HG03575 (cell line): Measurements from ENCODE around the gene LRCH4.
"Not testable (repeated sequence)": the region's sequence is repeated elsewhere in the genome, so short reads cannot be mapped to it uniquely, and the experiment has no call there.

Experiments
- ATAC-seq: cut with Tn5 transposase; IDR thresholded peaks from one replicate; pipeline ENCODE4 v1.9.1; 2021; ENCODE audit not compliant: unreplicated experiment, insufficient number of reproducible peaks, low FRiP score; ENCODE audit errors: extremely low read depth

The LRCH4 gene

DNA sequence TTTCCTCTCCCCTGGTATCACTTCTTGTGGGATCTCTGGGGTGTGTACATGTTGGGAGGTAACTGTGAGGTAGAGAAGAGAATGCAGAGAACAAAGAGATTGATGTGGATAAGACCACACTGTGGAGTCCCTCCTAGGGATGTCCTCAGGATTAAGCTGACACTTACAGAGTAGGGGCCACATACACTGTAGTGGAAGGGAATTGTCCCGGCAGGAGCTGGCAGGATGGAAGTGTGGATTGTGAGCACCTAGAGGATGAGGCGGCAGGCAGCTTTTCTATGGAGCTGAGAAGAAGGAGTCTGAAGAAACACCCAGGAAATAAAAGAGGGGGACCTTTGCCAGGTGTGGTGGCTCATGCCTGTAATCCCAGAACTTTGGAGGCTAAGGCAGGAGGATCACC lies 33.4 kb downstream of the LRCH4 start:
- no peak for ATAC-seq

DNA sequence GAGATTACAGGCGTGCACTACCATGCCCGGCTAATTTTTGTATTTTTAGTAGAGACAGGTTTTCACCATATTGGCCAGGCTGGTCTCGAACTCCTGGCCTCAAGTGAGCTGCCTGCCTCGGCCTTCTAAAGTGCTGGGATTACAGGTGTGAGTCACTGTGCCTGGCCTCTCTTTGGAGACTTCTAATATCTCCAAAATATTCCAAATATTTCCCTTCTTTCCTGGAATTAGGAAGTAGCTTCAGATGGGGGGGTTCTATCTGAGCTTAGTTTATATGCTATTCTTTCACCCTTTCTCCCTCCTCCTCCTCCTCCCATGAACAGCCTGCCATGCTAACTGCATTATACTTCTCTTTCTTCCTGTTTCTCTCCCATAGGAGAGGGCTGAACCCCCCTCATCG lies 37.5 kb downstream of the LRCH4 start:
- not testable (repeated sequence) for ATAC-seq

DNA sequence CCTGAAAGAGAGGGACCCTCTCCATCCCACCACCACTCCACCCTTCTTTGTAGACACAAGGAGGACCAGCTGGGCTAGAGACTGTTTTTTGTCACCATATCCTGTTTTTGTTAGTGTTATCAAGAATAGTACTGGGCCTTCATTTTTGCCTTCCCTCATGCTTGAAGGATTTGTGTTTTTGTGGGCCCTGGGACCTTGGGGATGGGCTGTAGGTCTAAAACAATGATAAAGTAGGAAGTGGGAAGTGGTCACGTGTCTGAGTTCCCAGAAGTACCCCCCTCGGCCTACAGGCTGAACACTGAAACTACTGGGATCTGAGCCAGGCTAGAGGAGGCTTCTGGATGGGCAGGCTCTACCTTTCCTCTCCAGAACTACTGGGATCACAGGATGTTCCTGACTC lies 38.1 kb downstream of the LRCH4 start:
- no peak for ATAC-seq

DNA sequence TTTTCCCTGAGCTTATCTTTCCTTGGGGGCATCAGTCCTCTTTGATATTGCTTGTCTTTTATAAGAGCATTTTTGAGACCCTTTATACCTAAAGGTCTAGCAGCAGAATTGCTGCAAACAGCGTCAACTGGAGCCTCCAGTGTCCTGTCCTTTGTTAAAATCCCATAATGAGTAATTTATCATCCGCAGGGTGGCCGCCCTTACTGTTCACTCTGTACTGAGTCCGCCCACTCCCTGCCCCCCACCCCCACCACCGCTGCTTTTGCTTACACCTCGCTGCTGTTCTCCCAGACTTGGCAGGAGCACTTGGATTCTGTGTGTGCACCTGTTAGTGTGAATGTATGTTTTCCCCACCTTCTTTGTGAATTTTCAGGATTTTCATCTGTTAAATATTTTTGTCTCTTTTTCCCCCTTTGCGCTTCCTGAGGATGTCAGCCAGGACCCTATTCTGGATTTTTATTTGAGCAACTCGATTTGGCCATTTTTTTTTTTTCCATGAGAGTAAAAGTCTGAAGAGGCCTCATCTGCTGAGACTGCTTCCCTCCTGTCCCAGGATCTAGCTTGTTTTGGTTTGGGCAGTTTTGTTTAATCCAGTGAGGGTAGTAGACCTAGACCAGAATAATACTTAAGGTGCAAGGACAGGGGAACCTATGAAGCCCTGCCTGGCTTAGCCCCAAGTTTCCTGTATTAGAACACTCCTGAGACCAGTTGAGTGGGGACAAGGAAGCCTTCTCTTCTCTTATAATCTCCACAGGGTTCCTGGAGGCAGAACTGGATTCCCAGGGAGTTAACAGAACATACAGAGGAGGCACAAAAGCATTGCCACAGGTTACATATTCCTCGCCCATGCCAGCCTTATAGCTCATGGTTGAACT lies 38.8 kb downstream of the LRCH4 start:
- no peak for ATAC-seq

DNA sequence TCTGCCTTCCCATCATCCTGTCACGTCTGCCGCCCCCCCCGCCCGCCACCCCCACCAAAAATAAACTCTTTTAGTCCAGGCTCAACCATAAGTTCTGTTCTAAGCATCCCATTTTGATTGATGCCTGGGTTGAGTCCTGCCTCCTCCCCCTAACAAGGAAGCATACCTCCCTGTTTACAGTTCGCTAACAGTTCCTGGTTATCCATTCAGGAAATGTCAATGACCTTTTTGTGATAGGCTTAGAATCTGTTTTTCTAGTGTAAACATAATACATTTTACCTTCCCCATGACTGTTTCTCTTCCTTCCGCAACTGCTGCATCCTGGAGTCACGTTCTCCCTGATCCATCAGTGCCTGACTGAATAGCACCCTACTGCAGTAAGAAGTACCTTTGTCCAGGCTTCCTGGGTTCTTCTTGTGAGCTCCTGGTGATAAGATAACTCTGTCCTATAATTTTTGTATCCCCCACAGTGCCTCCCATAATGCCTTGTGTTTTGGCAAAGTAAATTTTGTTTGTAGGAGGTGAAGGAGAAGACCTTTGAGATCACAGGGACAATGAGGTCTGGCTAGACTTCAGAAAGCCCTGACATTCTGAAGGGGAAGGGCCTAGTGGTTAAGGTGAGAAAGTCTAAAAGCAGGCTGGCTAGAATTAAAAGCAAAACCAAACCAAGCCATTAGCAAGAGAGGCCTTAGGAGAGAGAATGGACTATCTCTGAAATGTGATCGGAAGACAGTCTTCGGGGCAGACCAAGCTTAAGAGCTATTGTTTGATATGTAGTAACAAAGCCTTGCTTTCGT lies 39.6 kb downstream of the LRCH4 start:
- ATAC-seq, result no peak

DNA sequence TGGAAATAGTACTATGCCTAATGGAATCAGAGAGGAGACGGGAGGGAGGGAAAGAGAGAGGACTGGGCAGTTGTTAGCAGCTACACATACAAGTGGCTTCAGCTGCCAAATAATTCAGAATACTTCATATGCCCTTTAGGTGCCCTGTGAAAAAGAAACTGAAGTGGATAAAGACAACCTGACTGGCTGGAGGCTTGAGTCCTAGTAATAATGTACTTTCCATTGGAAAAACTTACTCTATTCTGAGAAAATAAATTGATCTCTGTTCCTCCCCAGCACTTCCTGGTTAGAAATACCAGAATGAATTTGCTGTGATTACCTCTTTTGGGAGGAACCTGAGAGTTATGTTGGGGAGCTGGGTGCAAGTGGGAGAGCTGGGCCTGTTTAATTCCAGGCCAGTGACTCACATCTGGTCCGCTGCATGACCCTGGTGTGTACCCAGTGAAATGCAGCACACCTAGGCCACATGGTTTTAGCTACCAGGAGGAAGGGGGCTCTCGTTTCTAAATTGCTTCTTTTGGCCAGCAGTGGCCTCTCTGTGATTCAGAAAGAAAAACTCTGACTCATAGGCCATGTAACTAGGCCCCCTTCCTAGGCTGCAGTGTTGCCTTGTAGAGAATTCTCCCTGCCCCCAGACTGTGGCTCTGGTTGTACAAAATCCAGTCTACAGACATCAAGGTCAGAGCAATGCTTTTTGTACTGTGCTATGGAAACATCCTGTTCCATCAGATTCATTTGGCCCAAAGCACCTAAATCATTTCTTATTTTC lies 40.4 kb downstream of the LRCH4 start:
- no peak for ATAC-seq

DNA sequence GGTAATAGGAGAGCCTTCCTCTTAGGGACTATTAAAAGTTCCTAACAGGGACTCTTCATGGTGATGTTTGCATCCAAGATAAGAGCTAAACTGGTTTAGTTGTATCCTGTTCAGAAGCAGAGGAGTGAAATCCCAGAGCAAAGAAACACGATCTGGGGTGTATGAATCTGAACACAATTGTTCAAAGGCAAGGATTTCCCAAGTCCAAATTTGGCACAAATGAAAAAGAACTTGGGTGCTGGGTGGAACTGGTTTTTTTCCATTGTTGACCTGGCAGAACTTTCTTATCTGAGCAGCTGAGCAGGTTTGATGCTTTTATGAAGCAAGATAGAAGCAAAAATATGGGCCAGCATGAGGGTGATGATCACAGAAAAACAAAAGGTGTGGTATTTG lies 41.0 kb downstream of the LRCH4 start:
- no peak for ATAC-seq

DNA sequence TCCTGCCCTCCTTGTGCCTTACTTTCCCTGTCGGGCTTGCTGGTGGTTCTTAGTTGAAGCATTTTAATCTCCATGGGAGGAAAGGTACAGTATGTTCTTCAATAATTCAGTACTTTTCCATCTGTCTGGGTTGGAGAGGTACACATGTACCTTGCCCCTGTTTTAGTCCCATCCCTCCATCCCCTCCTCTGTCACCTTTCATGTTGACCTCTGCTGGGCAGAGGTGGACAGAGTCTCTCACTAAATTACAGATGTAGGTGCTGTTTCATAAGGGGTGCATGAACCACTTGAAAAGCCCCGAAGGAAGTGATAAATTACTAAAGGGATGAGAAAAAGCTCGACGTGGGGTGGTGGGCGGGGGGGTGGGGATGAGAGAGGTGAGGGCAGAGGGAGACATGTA lies 41.5 kb downstream of the LRCH4 start:
- no peak for ATAC-seq

DNA sequence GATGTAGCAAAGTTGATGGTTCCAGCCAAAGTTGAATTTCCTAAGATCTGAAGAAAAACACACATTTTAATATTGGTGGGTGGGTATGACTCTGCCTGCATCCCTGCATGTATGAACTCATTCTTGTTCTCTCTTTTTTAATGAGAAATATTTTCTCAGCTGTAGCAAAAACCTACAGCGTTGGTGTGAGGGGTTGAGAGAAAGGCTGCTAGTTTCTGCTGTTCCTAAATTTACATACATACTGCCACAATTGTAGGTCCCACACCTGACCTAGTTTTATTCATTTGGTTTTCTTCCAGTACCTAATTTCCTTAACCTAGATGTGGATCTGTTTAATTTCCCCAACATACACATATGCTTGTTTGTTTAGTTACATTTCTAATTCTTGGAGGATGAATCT lies 42.3 kb downstream of the LRCH4 start:
- ATAC-seq, result no peak

DNA sequence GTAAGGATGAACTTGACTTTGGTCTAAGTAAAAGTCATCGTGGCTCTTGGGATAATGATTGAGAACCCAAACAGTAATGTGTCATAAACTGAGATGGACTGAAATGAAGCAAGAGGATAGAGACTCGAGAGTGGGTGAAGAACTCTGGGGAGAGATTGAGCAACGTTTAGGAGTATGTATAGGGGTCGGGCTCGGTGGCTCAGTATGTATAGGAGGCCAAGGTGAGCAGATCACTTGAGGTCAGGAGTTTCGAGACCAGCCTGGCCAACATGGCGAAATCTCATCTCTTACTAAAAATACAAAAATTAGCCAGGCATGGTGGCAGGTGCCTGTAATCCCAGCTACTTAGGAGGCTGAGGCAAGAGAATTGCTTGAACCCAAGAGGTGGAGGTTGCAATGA lies 44.6 kb downstream of the LRCH4 start:
- ATAC-seq, result not testable (repeated sequence)

DNA sequence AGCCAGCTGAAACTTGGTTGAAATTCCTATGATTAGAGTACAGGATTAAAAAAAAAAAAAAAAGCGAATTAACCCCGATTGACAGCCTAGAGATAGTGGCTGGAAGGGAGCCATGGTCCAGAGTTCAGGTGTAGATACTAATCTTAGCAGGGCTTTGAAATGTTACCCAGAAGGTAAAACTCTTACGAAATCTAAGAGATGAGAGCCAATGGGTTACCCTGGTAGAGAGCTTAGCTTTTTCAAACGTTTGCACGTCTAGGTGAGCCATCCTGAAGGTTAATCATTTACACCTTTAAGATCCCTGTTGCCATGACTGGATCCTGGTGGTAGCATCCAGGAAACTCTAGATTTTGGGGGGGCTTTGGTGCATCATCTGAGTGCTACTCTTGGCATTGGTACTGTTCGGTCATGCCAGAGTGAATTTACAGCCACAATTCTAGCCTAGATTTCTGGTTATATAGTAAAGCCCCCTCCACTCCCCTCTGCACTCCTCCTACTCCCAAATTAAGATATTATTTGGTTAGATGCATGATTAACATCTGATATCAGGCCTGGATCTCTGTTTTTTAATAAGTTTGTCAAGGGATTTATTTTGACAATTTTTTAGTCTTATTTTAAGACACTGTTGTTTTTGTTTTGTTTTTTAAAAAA lies 45.7 kb downstream of the LRCH4 start:
- no peak for ATAC-seq

DNA sequence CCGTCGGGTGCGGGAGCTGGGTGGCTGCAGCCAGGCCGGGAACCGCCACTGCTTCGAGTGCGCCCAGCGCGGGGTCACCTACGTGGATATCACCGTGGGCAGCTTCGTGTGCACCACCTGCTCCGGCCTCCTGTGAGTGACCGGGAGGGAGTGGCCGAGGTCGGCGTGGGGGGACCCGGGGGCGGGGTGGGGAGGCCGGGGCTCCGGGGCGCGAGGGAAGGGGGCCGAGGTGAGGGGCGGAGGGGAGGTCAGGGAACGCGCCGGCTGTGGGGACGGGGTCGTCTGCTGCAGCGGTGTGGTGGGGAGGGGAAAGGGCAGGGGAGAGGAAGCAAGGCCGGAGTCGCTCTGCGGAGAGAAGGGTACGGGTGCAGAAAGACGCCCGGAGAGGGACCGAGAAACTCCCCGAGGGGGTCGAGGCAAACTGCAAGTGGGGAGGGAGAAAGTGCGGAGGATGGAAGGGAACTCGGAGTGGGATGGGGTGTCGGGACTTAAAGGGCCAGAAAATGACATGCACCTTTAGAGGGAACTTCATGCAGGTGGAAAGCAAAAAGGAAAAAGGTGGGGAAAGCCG lies 46.4 kb downstream of the LRCH4 start:
- ATAC-seq, result no peak

DNA sequence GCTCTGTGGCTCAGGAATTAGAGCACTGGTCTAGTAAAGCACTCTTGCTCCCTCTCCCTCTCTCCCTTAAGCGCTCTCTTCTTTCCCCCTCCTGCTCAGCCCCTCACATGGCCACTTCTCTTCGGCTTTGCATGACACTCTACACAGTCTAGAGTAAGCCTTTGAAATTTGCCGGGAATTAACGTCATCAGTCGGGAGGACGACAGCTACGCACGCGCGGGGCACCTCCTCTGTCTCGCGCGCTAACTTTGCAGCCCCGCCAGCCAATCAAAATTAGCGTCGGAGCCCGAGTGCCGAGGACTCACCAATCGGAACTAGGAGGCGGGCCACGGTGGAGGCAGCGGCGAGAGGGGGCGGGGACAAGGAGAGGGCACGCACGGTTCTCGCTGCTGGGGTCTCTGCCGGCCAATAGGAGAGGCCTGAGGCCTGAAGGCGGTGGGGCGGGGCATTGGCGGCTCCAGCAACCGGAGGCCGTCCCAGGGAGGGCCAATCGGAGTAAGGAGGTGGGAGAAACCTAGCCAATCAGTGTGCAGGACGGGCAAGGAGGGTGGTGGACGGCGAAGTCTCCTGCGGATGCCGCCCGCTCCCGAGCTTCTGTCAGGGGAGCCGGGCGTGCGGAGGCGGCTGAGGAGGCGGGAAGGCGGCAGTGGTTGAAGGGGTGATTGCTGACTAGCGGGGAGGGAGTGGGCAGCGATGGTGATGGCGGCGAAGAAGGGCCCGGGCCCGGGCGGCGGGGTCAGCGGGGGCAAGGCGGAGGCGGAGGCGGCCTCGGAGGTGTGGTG lies 47.1 kb downstream of the LRCH4 start, which contains the start of gene AGFG2:
Gene AGFG2, plus strand, starts transcription at position 550 of the 782 bp plus-strand sequence. Its CDS starts 144 bp downstream, at position 694.
- peak; percentile 61 for ATAC-seq

DNA sequence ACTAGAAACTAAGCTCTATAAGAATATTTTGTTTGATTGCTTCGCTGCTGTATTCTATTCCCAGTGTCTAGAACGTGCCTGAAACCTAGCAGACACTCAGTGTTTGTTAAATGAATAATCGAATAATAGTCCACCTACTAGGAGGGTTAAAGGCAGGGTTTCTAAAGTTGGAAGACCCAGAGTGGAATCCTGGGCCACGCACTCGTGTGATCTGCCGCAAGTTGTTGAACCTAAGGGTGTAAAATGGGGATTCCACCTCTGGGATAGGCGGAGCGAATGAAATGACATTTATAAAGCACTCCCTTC lies 47.6 kb downstream of the LRCH4 start:
- ATAC-seq, result no peak

DNA sequence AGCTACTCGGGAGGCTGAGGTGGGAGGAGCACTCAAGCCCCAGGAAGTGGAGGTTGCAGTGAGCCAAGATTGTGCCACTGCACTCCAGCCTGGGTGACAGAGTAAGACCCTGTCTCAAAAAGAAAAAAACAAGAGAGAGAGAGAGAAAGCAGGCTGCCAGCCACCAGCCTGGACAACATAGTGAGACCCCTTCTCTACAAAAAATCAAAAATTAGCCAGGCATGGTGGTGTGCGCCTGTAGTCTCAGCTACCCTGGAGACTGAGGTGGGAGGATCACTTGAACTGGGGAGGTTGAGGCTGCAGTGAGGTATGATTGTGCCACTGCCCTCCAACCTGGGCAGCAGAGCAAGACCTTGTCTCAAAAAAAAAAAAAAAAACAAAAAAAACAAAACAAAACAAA lies 49.2 kb downstream of the LRCH4 start:
- not testable (repeated sequence) for ATAC-seq

DNA sequence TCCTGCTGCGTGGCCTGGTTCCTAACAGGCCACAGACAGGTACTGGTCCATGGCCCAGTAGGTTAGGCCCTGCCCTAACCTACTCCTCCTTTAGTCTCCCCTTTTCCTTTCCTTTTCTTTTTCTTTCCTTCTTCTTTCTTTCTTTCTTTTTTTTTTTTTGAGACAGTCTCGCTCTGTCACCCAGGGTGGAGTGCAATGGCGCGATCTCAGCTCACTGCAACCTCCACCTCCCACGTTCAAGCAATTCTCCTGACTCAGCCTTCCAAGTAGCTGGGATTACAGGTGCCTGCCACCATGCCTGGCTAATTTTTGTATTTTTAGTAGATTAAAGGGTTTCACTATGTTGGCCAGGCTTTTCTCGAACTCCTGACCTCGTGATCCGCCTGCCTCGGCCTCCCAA lies 49.9 kb downstream of the LRCH4 start:
- ATAC-seq, result not testable (repeated sequence)

DNA sequence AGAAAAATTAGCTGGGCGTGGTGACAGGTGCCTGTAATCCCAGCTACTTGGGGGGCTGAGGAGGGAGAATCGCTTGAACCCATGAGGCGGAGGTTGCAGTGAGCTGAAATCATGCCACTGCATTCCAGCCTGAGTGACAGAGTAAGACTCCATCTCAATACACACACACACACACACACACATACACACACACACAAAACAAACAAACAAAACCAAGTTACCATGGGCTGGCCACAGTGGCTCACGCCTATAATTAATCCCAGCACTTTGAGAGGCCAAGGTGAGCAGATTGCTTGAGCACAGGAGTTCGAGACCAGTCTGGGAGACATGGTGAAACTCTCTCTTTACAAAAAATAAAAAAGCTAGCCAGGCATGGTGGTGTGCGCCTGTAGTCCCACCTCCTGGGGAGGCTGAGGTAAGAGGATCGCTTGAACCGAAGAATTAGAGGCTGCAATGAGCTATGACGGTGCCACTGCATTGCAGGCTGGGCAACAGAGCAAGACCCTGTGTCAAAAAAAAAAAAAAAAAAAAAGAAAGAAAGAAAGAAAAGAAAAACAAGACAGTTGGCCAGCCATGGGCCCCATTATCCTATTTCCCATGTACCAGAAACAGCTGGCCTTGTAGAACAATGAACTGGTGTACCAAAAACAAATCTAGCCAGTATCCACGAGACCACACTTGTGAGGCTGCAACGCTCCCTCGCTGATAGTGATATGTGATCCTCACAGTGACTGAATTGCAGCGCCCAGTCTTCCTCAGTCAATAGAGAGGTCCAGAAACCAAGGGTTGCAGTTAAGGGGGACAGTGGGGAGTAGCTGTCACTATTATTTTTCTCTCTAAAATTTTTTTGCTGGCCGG lies 53.5 kb downstream of the LRCH4 start:
- no peak for ATAC-seq
